Hepatocyte (in vitro differentiated cells): ENCODE data around the gene ABCA13.

Source experiments
- EZH2 ChIP-seq: fragments of 200-600 bp; sonication (generic); IDR thresholded peaks from 2 replicates; pipeline ENCODE4 v1.6.1; 2016; ENCODE audit warnings: antibody characterized with exemption, mild to moderate bottlenecking, borderline replicate concordance
- EZH2phosphoT487 ChIP-seq: fragments of 200-600 bp; sonication (generic); IDR thresholded peaks from one replicate; pipeline ENCODE4 v1.6.1; 2018; ENCODE audit warnings: antibody characterized with exemption, mild to moderate bottlenecking, low read depth, moderate library complexity; ENCODE audit not compliant: unreplicated experiment, severe bottlenecking
- TF ChIP-seq, protein P1 (sequence below): fragments of 200-600 bp; sonication (generic); IDR thresholded peaks from 2 replicates; pipeline ENCODE4 v1.5.1; 2016; ENCODE audit warnings: antibody characterized with exemption, mild to moderate bottlenecking; ENCODE audit not compliant: poor library complexity

DNA sequence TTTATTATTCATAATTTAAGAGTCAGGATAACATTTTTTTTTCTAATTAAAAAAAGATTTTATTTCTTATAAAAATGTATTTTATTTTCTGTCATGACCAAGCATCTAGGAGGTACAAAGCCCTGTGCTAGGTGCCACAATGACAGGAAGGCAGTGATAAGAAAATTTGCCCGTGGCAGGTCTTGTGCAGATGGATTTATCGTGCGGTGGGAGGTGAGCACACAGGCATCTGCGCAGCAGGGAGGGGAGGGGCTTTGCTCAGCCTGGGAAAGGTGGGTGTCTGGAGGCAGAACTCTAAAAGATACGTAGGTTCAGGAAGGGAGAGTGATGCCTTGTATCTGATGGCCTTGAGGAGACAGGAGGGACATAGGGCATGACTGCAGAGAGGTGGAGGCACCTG, 115.6 kb downstream of the ABCA13 start:
- TF ChIP-seq, protein P1, sequence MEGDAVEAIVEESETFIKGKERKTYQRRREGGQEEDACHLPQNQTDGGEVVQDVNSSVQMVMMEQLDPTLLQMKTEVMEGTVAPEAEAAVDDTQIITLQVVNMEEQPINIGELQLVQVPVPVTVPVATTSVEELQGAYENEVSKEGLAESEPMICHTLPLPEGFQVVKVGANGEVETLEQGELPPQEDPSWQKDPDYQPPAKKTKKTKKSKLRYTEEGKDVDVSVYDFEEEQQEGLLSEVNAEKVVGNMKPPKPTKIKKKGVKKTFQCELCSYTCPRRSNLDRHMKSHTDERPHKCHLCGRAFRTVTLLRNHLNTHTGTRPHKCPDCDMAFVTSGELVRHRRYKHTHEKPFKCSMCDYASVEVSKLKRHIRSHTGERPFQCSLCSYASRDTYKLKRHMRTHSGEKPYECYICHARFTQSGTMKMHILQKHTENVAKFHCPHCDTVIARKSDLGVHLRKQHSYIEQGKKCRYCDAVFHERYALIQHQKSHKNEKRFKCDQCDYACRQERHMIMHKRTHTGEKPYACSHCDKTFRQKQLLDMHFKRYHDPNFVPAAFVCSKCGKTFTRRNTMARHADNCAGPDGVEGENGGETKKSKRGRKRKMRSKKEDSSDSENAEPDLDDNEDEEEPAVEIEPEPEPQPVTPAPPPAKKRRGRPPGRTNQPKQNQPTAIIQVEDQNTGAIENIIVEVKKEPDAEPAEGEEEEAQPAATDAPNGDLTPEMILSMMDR = no peak
- TF ChIP-seq EZH2 = no peak
- TF ChIP-seq EZH2phosphoT487 = no peak
